Renal pelvis (tissue), 12 donors: ENCODE results near the gene TCL1B. TPM values are rescaled to one million over a fixed set of nuclear protein-coding genes. Genes with fewer than 3 reads are reported as not detected.
"Not testable (repeated sequence)": the region's sequence is repeated elsewhere in the genome, so short reads cannot be mapped to it uniquely, and the experiment has no call there.

Experiments used
- DNase-seq: peaks from one replicate; pipeline ENCODE4 v3.0.0-alpha.2; 2013
- long read RNA-seq, 16 experiments: transcript quantifications; one replicate each; lab custom pipeline, GENCODE V29; 2026
- polyA plus RNA-seq, 3 donors: library from polyadenylated mRNA; unstranded; fragments of 120-200 nt; gene quantifications; one replicate each; pipeline ENCODE4 v1.2.1, GENCODE V29; 2013; ENCODE audit not compliant: insufficient read length in 3 of 3

TCL1B gene
- polyA plus RNA-seq: under 1 TPM in 2 of 3 donors, not detected in 1; 0.30 to 0.40 TPM
- long read RNA-seq, donor 1: 0 reads
- long read RNA-seq, donor 2: 0 reads
- long read RNA-seq, donor 3: 0 reads
- long read RNA-seq, donor 4: 0 reads
- long read RNA-seq, donor 5: 0 reads
- long read RNA-seq, donor 6: 0 reads
- long read RNA-seq, donor 7: 0 reads
- long read RNA-seq, donor 8: 0 reads
- long read RNA-seq, donor 9: 0 reads
- long read RNA-seq, donor 10: 0 reads
- long read RNA-seq, donor 11: 0 reads
- long read RNA-seq, donor 12: 0 reads
- long read RNA-seq, donor 13: 0 reads
- long read RNA-seq, donor 14: 0 reads
- long read RNA-seq, donor 15: 0 reads
- long read RNA-seq, donor 16: 0 reads

GRCh38 chr14:95685978-95686922 is at the start of gene TCL1B:
Gene TCL1B, plus strand, starts transcription at chr14:95686426. Its CDS starts 42 bp downstream, at chr14:95686468.
- no peak for DNase-seq

GRCh38 chr14:95644981-95645380 is 41.2 kb upstream of the TCL1B start:
- DNase-seq: no peak

- no peak for DNase-seq
Observed at GRCh38 chr14:95645389-95645996, 40.7 kb upstream of the TCL1B start.

- DNase-seq: no peak
Observed at GRCh38 chr14:95647926-95648325, 38.3 kb upstream of the TCL1B start.

- no peak for DNase-seq
Observed at GRCh38 chr14:95649230-95649629, 37.0 kb upstream of the TCL1B start.

- no peak for DNase-seq
Observed at GRCh38 chr14:95651028-95651427, 35.2 kb upstream of the TCL1B start.

- peak; percentile 70 for DNase-seq
Observed at GRCh38 chr14:95651821-95652583, 34.2 kb upstream of the TCL1B start.

- no peak for DNase-seq
Observed at GRCh38 chr14:95652690-95653089, 33.5 kb upstream of the TCL1B start.

GRCh38 chr14:95655461-95655860 is 30.8 kb upstream of the TCL1B start:
- no peak for DNase-seq

- no peak for DNase-seq
Observed at GRCh38 chr14:95656634-95657033, 29.6 kb upstream of the TCL1B start.

GRCh38 chr14:95657454-95657853 is 28.8 kb upstream of the TCL1B start:
- no peak for DNase-seq

GRCh38 chr14:95659293-95659989 is 26.8 kb upstream of the TCL1B start:
- DNase-seq: no peak

GRCh38 chr14:95659990-95660385 is 26.2 kb upstream of the TCL1B start:
- no peak for DNase-seq

- DNase-seq: no peak
Observed at GRCh38 chr14:95660651-95661515, 25.3 kb upstream of the TCL1B start.

- DNase-seq: no peak
Observed at GRCh38 chr14:95662376-95663186, 23.6 kb upstream of the TCL1B start.

GRCh38 chr14:95663226-95663797 is 22.9 kb upstream of the TCL1B start:
- DNase-seq: no peak

- no peak for DNase-seq
Observed at GRCh38 chr14:95664066-95664465, 22.2 kb upstream of the TCL1B start.

- DNase-seq: no peak
Observed at GRCh38 chr14:95664546-95664945, 21.7 kb upstream of the TCL1B start.

GRCh38 chr14:95665530-95665929 is 20.7 kb upstream of the TCL1B start:
- DNase-seq: not testable (repeated sequence)
